ENCODE measurements around the gene DRD1.
"Not testable (repeated sequence)": the region's sequence is repeated elsewhere in the genome, so short reads cannot be mapped to it uniquely, and the experiment has no call there.

DRD1 gene

DNA sequence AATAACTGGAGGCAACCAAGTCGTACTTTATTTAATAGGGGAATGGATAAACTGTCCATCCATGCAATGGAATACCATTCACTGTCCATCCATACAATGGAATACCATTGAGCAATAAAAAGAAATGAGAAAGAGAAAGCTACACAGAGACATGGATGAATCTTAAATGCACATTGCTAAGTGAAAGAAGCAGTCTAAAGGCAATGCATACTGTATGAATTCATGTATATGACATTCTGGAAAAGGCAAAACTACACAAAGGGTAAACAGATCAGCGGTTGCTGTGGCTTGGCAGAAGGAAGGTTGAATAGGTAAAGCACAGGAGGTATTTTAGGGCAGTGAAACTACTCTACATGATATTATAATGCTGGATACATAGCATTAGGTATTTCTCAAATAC, 16.2 kb downstream of the DRD1 start:
- no peak for DNase-seq (ENCODE audit: low read depth, low spot score)

DNA sequence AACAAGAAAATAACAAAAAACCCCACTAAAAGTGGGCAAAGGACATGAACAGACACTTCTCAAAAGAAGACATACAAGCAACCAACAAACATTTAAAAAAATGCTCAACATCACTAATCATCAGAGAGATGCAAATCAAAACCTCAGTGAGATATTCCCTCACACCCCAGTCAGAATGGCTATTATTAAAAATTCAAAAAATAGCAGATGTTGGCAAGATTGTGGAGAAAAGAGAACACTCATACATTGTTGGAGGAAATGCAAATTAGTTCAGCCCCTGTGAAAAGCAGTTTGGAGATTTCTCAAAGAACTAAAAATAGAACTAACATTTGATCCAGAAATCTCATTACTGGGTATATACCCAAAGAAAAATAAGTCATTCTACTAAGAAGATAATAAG, 19.4 kb downstream of the DRD1 start:
- not testable (repeated sequence) for DNase-seq (ENCODE audit: low read depth, low spot score)

DNA sequence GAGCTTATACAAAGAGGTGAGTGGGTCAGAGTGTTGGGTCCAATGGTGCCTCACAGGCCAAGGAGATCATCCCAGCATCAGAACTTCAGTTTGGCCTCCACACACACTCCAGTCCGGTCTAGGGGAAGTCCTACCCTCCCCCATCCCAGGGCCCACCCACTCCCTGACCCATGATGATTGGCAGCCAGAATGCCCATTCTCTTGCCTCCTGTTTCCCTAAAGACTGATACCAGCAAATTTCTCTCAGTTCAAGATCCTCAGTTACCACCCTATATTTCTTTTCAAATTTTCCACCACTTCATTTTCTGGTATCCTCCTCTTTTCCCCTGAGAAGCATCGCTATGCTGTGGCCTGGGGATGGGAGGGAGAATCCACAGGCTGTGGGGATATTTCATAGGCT, 21.9 kb downstream of the DRD1 start:
- DNase-seq (ENCODE audit: low read depth, low spot score): no peak

DNA sequence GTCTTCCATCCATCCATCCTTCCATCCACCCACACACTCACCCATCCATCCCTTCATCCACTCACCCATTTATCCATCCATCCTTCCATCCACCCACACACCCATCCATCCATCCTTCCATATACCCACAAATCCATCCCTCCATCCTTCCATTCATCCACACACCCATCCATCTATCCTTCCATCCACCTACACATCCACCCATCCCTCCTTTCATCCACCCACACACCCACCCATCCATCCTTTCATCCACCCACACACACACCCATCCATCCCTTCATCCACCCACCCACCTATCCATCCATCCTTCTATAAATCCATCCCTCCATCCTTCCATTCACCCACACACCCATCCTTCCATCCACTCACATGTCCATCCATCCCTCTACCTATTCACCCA, 23.6 kb downstream of the DRD1 start:
- DNase-seq (ENCODE audit: low read depth, low spot score): no peak

DNA sequence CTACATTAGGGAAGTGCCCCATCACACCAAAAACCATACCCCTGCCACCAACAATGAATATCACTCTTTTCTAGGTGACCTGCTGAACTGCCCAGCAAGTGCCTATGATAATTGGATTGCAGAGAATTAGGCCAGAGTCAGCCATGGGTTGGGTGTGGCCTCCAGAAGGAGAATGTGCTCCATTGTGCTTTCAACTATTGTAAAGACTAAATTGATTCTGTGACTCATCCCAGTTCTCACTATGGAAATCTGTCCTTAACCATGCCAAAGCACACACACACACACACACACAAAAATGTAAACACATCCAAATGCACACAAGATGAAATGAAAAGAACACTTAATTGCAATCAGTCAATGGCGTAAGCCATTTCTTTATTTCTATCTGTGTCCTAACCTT, 25.7 kb downstream of the DRD1 start:
- DNase-seq (ENCODE audit: low read depth, low spot score): no peak

DNA sequence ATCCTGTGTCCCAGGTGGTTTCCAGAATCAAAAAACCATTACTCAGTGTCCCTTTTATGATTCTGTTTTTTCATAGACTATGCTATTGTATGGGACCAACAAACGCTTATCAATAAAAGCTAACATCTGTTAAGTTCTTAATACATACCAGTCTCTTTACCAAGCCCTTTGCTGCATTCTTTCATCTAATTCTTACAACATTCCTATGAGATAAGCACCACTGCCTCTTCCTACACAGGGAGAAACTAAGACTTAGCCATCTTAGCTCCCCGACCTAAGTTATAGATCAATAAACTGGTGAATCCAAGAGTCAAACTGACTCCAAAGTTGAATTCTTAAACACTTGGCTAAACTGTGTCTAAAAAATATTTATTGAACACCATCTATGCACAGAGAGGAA, 26.6 kb downstream of the DRD1 start:
- DNase-seq (ENCODE audit: low read depth, low spot score): no peak

DNA sequence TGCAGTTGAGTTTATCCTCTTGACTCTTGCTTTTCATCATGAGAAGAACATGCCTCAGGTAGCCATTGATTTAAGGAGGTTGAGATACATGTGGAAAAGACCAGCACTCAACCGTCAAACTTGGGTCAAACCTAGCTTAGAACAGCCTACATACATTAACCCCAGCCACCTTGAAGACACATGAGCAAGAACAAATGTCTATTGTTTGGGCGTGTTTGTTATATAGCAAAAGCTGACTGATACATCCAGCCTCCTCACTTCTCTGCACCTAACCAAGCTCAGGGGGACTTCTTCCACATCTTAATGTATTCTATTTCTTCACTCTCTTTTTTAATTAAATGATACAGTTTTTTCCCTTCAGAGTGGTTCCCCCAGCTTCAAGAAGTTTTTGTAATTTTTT, 28.7 kb downstream of the DRD1 start:
- DNase-seq (ENCODE audit: low read depth, low spot score): no peak

DNA sequence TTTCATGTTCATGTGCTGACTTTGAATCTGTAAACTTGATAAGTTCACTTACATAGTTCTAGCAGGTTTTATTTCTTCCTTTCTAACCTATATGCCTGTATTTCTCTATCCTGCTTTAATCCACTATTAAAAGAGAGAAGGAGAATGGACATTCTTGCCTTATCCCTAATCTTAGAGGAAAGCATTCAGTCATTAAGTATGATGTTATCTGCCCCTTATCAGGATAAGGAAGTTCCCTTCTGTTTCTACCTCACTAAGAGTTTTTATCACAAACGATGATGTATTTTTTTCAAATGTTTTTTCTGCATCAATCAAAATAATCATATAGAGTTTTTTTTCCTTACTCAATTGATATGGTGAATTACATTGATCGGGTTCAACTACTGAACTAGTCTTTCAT, 33.1 kb downstream of the DRD1 start:
- no peak for DNase-seq (ENCODE audit: low read depth, low spot score)

DNA sequence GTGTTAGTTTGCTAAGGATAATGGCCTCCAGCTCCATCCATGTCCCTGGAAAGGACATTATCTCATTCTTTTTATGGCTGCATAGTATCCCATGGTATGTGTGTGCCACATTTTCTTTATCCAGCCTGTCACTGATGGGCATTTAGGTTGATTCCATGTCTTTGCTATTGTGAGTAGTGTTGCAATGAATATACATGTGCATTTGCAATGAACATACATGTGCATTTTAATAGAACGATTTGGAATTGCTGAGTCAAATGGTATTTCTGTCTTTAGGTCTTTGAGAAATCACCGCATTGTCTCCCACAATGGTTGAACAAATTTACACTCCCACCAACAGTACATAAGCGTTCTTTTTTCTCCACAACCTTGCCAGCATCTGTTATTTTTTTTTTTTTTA, 37.7 kb downstream of the DRD1 start:
- DNase-seq (ENCODE audit: low read depth, low spot score): no peak

DNA sequence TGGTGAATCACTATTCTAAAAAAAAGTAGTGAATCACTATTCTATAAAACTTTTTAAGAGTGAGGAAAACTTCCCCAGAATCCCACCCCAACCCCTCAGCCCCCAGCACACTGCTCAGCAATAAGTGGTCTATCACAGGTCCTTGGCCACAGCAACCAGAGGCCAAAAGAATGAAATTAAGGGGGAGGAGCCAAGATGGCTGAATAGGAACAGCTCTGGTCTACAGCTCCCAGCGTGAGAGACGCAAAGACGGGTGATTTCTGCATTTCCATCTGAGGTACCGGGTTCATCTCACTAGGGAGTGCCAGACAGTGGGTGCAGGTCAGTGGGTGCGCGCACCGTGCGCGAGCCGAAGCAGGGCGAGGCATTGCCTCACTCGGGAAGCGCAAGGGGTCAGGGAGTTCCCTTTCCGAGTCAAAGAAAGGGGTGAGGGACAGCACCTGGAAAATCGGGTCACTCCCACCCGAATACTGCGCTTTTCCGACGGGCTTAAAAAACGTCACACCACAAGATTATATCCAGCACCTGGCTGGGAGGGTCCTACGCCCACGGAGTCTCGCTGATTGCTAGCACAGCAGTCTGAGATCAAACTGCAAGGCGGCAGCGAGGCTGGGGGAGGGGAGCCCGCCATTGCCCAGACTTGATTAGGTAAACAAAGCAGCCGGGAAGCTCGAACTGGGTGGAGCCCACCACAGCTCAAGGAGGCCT, 46.2 kb downstream of the DRD1 start:
- DNase-seq (ENCODE audit: low read depth, low spot score): not testable (repeated sequence)

DNA sequence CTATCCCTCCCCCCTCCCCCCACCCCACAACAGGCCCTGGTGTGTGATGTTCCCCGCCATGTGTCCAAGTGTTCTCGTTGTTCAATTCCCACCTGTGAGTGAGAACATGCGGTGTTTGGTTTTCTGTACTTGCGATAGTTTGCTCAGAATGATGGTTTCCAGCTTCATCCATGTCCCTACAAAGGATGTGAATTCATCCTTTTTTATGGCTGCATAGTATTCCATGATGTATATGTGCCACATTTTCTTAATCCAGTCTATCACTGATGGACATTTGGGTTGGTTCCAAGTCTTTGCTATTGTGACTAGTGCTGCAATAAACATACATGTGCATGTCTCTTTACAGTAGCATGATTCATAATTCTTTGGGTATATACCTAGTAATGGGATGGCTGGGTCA, 48.6 kb downstream of the DRD1 start:
- DNase-seq (ENCODE audit: low read depth, low spot score): not testable (repeated sequence)

DNA sequence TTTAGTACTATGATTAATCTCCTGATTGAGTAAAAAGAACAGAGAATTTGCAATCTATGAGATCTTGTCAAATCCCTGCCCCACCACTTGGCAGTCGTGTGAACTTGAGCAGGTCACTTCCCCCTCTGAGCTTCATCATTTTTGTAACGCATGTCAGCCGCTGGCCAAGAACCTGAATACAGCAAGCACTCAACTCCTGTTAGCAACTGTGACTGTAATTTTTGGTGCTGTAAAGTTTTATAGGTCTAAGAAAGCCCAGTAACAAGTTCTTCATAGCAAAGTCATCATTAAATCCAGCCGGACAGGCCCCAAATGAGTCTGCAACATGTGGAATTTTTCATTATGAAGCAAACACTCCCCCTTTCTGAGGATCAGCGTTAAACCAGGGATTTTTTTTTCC, 49.4 kb downstream of the DRD1 start:
- no peak for DNase-seq (ENCODE audit: low read depth, low spot score)

DNA sequence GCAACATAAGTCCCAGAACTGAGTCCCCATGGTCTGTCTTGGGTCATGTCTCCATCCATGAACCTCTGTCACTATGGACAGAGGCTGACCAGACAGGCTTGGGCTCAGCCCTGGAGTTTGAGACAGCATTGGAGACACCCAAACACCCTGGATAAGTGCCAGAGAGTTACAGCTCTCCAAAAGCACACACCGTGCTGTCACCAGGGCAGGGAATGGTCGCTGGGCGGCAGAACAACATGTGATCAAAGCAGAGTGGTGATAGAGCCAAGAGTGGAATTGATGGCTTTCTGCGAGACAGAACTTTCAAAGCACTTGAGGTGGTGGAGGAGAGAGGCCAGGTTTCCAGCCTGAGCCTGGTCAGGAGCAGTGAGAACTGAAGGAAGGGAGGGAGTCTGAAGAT, 50.1 kb downstream of the DRD1 start:
- DNase-seq (ENCODE audit: low read depth, low spot score): no peak

DNA sequence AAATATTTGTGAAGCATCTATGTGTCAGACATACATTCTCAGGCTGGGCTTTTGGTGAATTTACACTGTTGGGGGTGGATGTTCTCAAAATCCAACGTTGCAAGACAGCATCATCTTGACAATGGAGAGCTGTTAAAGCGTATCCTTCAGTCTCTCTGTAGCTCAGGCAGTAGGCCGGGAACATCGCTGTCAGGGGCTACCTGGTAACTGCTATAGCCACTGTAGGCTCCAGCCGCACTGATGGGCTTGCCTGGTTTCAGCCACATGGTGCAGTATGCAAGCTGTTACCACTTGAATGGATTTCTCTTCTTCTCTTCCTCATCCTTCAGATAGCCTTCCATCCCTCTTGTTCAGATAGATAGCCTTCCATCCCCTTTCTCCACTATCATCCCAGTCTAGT, 51.7 kb downstream of the DRD1 start:
- DNase-seq (ENCODE audit: low read depth, low spot score): no peak

DNA sequence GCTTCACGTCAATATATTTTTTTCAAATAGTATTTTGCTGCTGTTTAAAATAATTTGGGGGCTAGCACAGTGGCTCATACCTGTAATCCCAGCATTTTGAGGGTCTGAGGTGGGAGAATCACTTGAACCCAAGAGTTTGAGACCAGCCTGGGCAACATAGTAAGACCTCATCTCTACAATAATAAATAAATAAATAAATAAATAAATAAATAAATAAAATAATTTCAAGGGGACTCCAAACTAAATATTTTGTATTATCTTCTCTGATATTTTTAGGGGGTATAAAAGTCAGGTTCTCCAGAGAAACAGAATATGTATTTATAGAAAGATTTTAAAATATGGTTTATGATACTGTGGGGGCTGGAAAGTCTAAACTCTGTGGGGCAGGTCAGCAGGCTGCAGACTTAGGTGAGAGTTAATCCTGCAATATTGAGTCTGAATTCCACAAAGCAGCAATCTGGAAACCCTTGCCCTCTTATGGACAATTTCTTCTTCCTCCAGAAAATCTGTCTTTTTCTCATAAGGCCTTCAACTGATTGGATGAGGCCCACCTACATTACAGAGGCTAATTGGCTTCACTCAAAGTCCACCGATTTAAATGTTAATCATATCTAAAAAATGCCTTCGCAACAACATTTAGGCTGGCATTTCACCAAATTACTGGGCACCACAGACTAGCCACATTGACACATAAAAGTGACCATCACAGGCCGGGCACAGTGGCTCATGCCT, 53.5 kb downstream of the DRD1 start:
- no peak for DNase-seq (ENCODE audit: low read depth, low spot score)

Data from activated CD4-positive, CD25-positive, alpha-beta regulatory T cell treated with anti-CD3 and anti-CD28 coated beads, Interleukin-2, amount 50 U/mL, for 16 hours (primary cell).